Neural cell (in vitro differentiated cells): ENCODE measurements around the gene PEAK1. TPM values are rescaled to one million over a fixed set of nuclear protein-coding genes. Genes with fewer than 3 reads are reported as not detected.
"Not testable (repeated sequence)": the region's sequence is repeated elsewhere in the genome, so short reads cannot be mapped to it uniquely, and the experiment has no call there.

Experiments used
- H2AFZ ChIP-seq: fragments of 200-600, 300-800 bp; sonication (generic), shearing (Covaris generic); 2 replicates; pipeline ENCODE4 v1.6.0; 2014; ENCODE audit warnings: low read depth, mild to moderate bottlenecking, antibody characterized with exemption, low read length, moderate library complexity
- H3F3A ChIP-seq: fragments of 200-600 bp; shearing (Covaris generic); 2 replicates; pipeline ENCODE4 v1.6.1; 2016; ENCODE audit warnings: mild to moderate bottlenecking, moderate library complexity, mixed read lengths, antibody characterized with exemption, low read length; ENCODE audit not compliant: insufficient read depth, poor library complexity, severe bottlenecking
- H3K27ac ChIP-seq: fragments of 200-600, 300-800 bp; sonication (generic), shearing (Covaris generic); 2 replicates; pipeline ENCODE4 v1.5.1; 2014; ENCODE audit warnings: mild to moderate bottlenecking, low read length, moderate library complexity
- H3K27me3 ChIP-seq: fragments of 300-800, 200-600 bp; sonication (generic), shearing (Covaris generic); 2 replicates; pipeline ENCODE4 v1.6.0; 2014; ENCODE audit warnings: mild to moderate bottlenecking, low read depth, low read length, moderate library complexity; ENCODE audit not compliant: insufficient read depth
- H3K36me3 ChIP-seq: fragments of 300-800, 200-600 bp; sonication (generic), shearing (Covaris generic); 2 replicates; pipeline ENCODE4 v1.5.1; 2014; ENCODE audit warnings: mild to moderate bottlenecking, antibody characterized with exemption, low read length, moderate library complexity; ENCODE audit not compliant: insufficient read depth
- H3K4me2 ChIP-seq: fragments of 300-800, 200-600 bp; sonication (generic), shearing (Covaris generic); 2 replicates; pipeline ENCODE4 v1.6.0; 2014; ENCODE audit warnings: mild to moderate bottlenecking, low read length
- H3K4me3 ChIP-seq: fragments of 300-800, 200-600 bp; sonication (generic), shearing (Covaris generic); 2 replicates; pipeline ENCODE4 v1.5.1; 2014; ENCODE audit warnings: mild to moderate bottlenecking, low read length, moderate library complexity
- H3K79me2 ChIP-seq: fragments of 200-600 bp; shearing (Covaris generic); replicated peaks from 2 replicates; pipeline ENCODE4 v1.6.0; 2014; ENCODE audit warnings: mild to moderate bottlenecking, low read length, moderate library complexity; ENCODE audit not compliant: insufficient read depth
- H3K9ac ChIP-seq: fragments of 300-800, 200-600 bp; sonication (generic), shearing (Covaris generic); 2 replicates; pipeline ENCODE4 v1.6.1; 2016; ENCODE audit warnings: mild to moderate bottlenecking, low read length, mixed read lengths
- H3K9me2 ChIP-seq: fragments of 200-600 bp; shearing (Covaris generic); 2 replicates; pipeline ENCODE4 v1.6.1; 2016; ENCODE audit warnings: mild to moderate bottlenecking, low read length, mixed read lengths; ENCODE audit not compliant: insufficient read depth
- H3K9me3 ChIP-seq: fragments of 200-600, 300-800 bp; sonication (generic), shearing (Covaris generic); 2 replicates; pipeline ENCODE4 v1.6.1; 2016; ENCODE audit warnings: mild to moderate bottlenecking, mixed run types, low read length, moderate library complexity, mixed read lengths
- H4K20me1 ChIP-seq: fragments of 200-600 bp; shearing (Covaris generic); 2 replicates; pipeline ENCODE4 v1.6.1; 2016; ENCODE audit warnings: mild to moderate bottlenecking, mixed run types; ENCODE audit not compliant: insufficient read depth
- CTCF ChIP-seq: fragments of 450-650 bp; IDR thresholded peaks from 2 replicates; pipeline ENCODE4 v1.5.1; 2014; ENCODE audit warnings: antibody characterized with exemption, mild to moderate bottlenecking, moderate library complexity; ENCODE audit not compliant: poor library complexity, severe bottlenecking
- EP300 ChIP-seq: fragments of 450-650 bp; conservative IDR thresholded peaks from 2 replicates; pipeline ENCODE4 v1.6.1; 2014; ENCODE audit warnings: antibody characterized with exemption, mild to moderate bottlenecking, moderate library complexity; ENCODE audit not compliant: poor library complexity, severe bottlenecking
- EZH2 ChIP-seq: fragments of 200-600, 300-800 bp; shearing (Covaris generic), sonication (generic); IDR thresholded peaks from 2 replicates; pipeline ENCODE4 v1.6.1; 2014; ENCODE audit warnings: antibody characterized with exemption, low read length, borderline replicate concordance, mild to moderate bottlenecking; ENCODE audit not compliant: insufficient read depth, poor library complexity, severe bottlenecking
- MXI1 ChIP-seq: fragments of 450-650 bp; conservative IDR thresholded peaks from 2 replicates; pipeline ENCODE4 v1.6.1; 2014; ENCODE audit warnings: antibody characterized with exemption, mild to moderate bottlenecking; ENCODE audit not compliant: poor library complexity, severe bottlenecking
- POLR2AphosphoS5 ChIP-seq: IDR thresholded peaks from 2 replicates; pipeline ENCODE4 v1.6.1; 2012
- RAD21 ChIP-seq: fragments of 450-650 bp; conservative IDR thresholded peaks from 2 replicates; pipeline ENCODE4 v1.6.1; 2014; ENCODE audit warnings: antibody characterized with exemption, mild to moderate bottlenecking, moderate library complexity
- REST ChIP-seq: IDR thresholded peaks from 2 replicates; pipeline ENCODE4 v1.6.1; 2012; ENCODE audit warnings: borderline replicate concordance
- SMC3 ChIP-seq: fragments of 450-650 bp; conservative IDR thresholded peaks from 2 replicates; pipeline ENCODE4 v1.6.1; 2014; ENCODE audit warnings: antibody characterized with exemption, mild to moderate bottlenecking, moderate library complexity; ENCODE audit not compliant: poor library complexity
- TAF1 ChIP-seq: IDR thresholded peaks from 2 replicates; pipeline ENCODE4 v1.6.1; 2012; ENCODE audit warnings: low read depth
- polyA plus RNA-seq: library from polyadenylated mRNA; depleted of rRNA; stranded (reverse); fragments of >200 nt; gene quantifications from 2 replicates; pipeline ENCODE4 v1.2.3, GENCODE V29; 2014

PEAK1 gene
- polyA plus RNA-seq, 1 donor from 2014 or later: 5.8 TPM

GRCh38 chr15:77162872-77163633, 256.9 kb downstream of the PEAK1 start:
- no peaks in the 10 kb centered on the region for H3K9me3 ChIP-seq
- no peaks in the 10 kb centered on the region for H3K27me3 ChIP-seq
- no peaks in the 10 kb centered on the region for H3K36me3 ChIP-seq
- no peak overlapping the region for H3K4me3 ChIP-seq
- no peaks in the 10 kb centered on the region for H3K79me2 ChIP-seq
- TF ChIP-seq EZH2 (no peak), TAF1 (no peak), REST (no peak), EP300 (no peak), RAD21 (no peak), SMC3 (no peak), POLR2AphosphoS5 (no peak), CTCF (no peak), MXI1 (no peak)
- no peaks in the 10 kb centered on the region for H3K9me2 ChIP-seq
- no peak overlapping the region for H3K4me2 ChIP-seq
- H3F3A ChIP-seq: no peaks in the 10 kb centered on the region
- no peak overlapping the region for H3K27ac ChIP-seq
- H3K9ac ChIP-seq: no peak overlapping the region
- no peaks in the 10 kb centered on the region for H4K20me1 ChIP-seq
- no peak overlapping the region for H2AFZ ChIP-seq

- Histone ChIP-seq H3K9me3 (no peaks in the 10 kb centered on the region), H3K36me3 (no peaks in the 10 kb centered on the region), H3K79me2 (no peaks in the 10 kb centered on the region), H3K9me2 (no peaks in the 10 kb centered on the region), H3F3A (no peaks in the 10 kb centered on the region), H3K4me2 (no peak overlapping the region), H4K20me1 (no peaks in the 10 kb centered on the region), H2AFZ (no peak overlapping the region), H3K9ac (no peak overlapping the region), H3K27me3 (no peaks in the 10 kb centered on the region), H3K4me3 (no peak overlapping the region), H3K27ac (no peak overlapping the region)
- no peak for TF ChIP-seq EZH2
Observed at GRCh38 chr15:77160562-77161478, 259.1 kb downstream of the PEAK1 start.

- H3K9ac ChIP-seq, H2AFZ ChIP-seq, H3K4me2 ChIP-seq, H3K4me3 ChIP-seq, H3K27ac ChIP-seq, H4K20me1 ChIP-seq, H3K9me3 ChIP-seq, H3K79me2 ChIP-seq, H3F3A ChIP-seq, H3K36me3 ChIP-seq, H3K27me3 ChIP-seq, H3K9me2 ChIP-seq: not testable (repeated sequence)
Observed at GRCh38 chr15:77156000-77156399, 263.9 kb downstream of the PEAK1 start.
